Measurements from ENCODE around the gene FMR1.
A peak's percentile ranks its signal among the peaks of the same experiment; 100 is the strongest.

FMR1 gene

GRCh38 chrX:147877726-147878125, 34.0 kb upstream of the FMR1 start:
- TF ChIP-seq CEBPB (IDR thresholded peaks at IDR 0.05) (no peak), NFIC (IDR thresholded peaks at IDR 0.05) (no peak), TCF12 (IDR thresholded peaks at IDR 0.05; ENCODE audit: low read depth) (no peak), RAD21 (IDR thresholded peaks at IDR 0.05; ENCODE audit: low read depth) (no peak), REST (IDR thresholded peaks at IDR 0.05; ENCODE audit: low read depth) (no peak), MAX (IDR thresholded peaks at IDR 0.05) (no peak), EP300 (IDR thresholded peaks at IDR 0.05; ENCODE audit: borderline replicate concordance) (no peak), TAF1 (IDR thresholded peaks at IDR 0.05; ENCODE audit: low read depth) (no peak), TEAD4 (IDR thresholded peaks at IDR 0.05) (no peak), USF1 (IDR thresholded peaks at IDR 0.05) (no peak), ZBTB7A (IDR thresholded peaks at IDR 0.05; ENCODE audit: low read depth) (no peak)

GRCh38 chrX:147884958-147885357, 26.8 kb upstream of the FMR1 start:
- no peak for TF ChIP-seq CREB1 (IDR thresholded peaks at IDR 0.05; ENCODE audit: low read depth)

GRCh38 chrX:147890756-147891155, 21.0 kb upstream of the FMR1 start:
- TF ChIP-seq ZBTB7A (IDR thresholded peaks at IDR 0.05; ENCODE audit: low read depth) (no peak), USF1 (IDR thresholded peaks at IDR 0.05) (no peak), MAX (IDR thresholded peaks at IDR 0.05) (no peak), YY1 (IDR thresholded peaks at IDR 0.05; ENCODE audit: low read depth) (no peak), NFIC (IDR thresholded peaks at IDR 0.05) (no peak), TAF1 (IDR thresholded peaks at IDR 0.05; ENCODE audit: low read depth) (no peak), TCF12 (IDR thresholded peaks at IDR 0.05; ENCODE audit: low read depth) (no peak), FOXM1 (IDR thresholded peaks at IDR 0.05; ENCODE audit: borderline replicate concordance, low read depth) (no peak), CEBPB (IDR thresholded peaks at IDR 0.05) (no peak), EGR1 (IDR thresholded peaks at IDR 0.05) (no peak), TEAD4 (IDR thresholded peaks at IDR 0.05) (no peak)

GRCh38 chrX:147891896-147892295, 19.8 kb upstream of the FMR1 start:
- TF ChIP-seq MAX (IDR thresholded peaks at IDR 0.05) (no peak), CEBPB (IDR thresholded peaks at IDR 0.05) (no peak), USF1 (IDR thresholded peaks at IDR 0.05) (no peak), FOXM1 (IDR thresholded peaks at IDR 0.05; ENCODE audit: borderline replicate concordance, low read depth) (no peak)

- TF ChIP-seq YY1 (IDR thresholded peaks at IDR 0.05; ENCODE audit: low read depth): no peak
- TF ChIP-seq RAD21 (IDR thresholded peaks at IDR 0.05; ENCODE audit: low read depth): no peak
- no peak for TF ChIP-seq USF1 (IDR thresholded peaks at IDR 0.05)
- TF ChIP-seq NFIC (IDR thresholded peaks at IDR 0.05): no peak
- no peak for TF ChIP-seq TEAD4 (IDR thresholded peaks at IDR 0.05)
- no peak for TF ChIP-seq REST (IDR thresholded peaks at IDR 0.05; ENCODE audit: low read depth)
These were observed 18.0 kb upstream of the FMR1 start for GRCh38 chrX:147893741-147894140.

GRCh38 chrX:147894366-147894963, 17.3 kb upstream of the FMR1 start:
- TF ChIP-seq CEBPB (IDR thresholded peaks at IDR 0.05) (no peak), TEAD4 (IDR thresholded peaks at IDR 0.05) (0 out of 2 replicates have a peak, but pooled peaks have one; percentile 19), NFIC (IDR thresholded peaks at IDR 0.05) (peak; percentile 32; the same call in 1 of the 2 replicates)
